Osteoblast (primary cell): ENCODE results near the gene COLEC12. TPM values are rescaled to one million over a fixed set of nuclear protein-coding genes. Genes with fewer than 3 reads are reported as not detected.

ENCODE experiments used
- DNase-seq: peaks from one replicate; pipeline ENCODE4 v3.0.0; 2011; ENCODE audit warnings: low spot score, mixed read lengths; ENCODE audit not compliant: insufficient read length; ENCODE audit errors: missing footprints
- H2AFZ ChIP-seq: 2 replicates; pipeline ENCODE4 v1.6.0; 2011; ENCODE audit warnings: mild to moderate bottlenecking, low read length
- H3K27ac ChIP-seq: 2 replicates; pipeline ENCODE4 v1.5.1; 2011; ENCODE audit warnings: mild to moderate bottlenecking, low read depth, low read length, moderate library complexity
- H3K27me3 ChIP-seq: 2 replicates; pipeline ENCODE4 v1.6.0; 2012; ENCODE audit warnings: mild to moderate bottlenecking, control low read depth, inconsistent platforms, low read length, moderate library complexity; ENCODE audit not compliant: insufficient read depth
- H3K36me3 ChIP-seq: 2 replicates; pipeline ENCODE4 v1.5.1; 2011; ENCODE audit warnings: mild to moderate bottlenecking, low read length, control low read depth, moderate library complexity; ENCODE audit not compliant: insufficient read depth
- H3K4me1 ChIP-seq: 2 replicates; pipeline ENCODE4 v1.5.1; 2011; ENCODE audit warnings: mild to moderate bottlenecking, low read length, control low read depth, moderate library complexity; ENCODE audit not compliant: insufficient read depth
- H3K4me2 ChIP-seq: 2 replicates; pipeline ENCODE4 v1.6.0; 2011; ENCODE audit warnings: mild to moderate bottlenecking, low read length; ENCODE audit not compliant: insufficient read depth
- H3K4me3 ChIP-seq: fragments of 200-600 bp; sonication (generic); 3 replicates; pipeline ENCODE4 v1.5.1; 2012; ENCODE audit warnings: mild to moderate bottlenecking, low read length, inconsistent platforms; ENCODE audit not compliant: insufficient read depth
- H3K79me2 ChIP-seq: 2 replicates; pipeline ENCODE4 v1.6.0; 2012; ENCODE audit warnings: mild to moderate bottlenecking, low read length, control low read depth, inconsistent platforms; ENCODE audit not compliant: insufficient read depth
- H3K9me3 ChIP-seq: 2 replicates; pipeline ENCODE4 v1.5.1; 2011; ENCODE audit warnings: low read depth, low read length, control low read depth
- H4K20me1 ChIP-seq: 2 replicates; pipeline ENCODE4 v1.6.0; 2012; ENCODE audit warnings: mild to moderate bottlenecking, low read length, control low read depth; ENCODE audit not compliant: insufficient read depth
- CTCF ChIP-seq: IDR thresholded peaks from 2 replicates; pipeline ENCODE4 v1.5.1; 2011; ENCODE audit warnings: mild to moderate bottlenecking, low read depth, low read length, moderate library complexity; ENCODE audit errors: extremely low read depth
- total RNA-seq: library from RNA; depleted of rRNA; stranded (reverse); fragments of >200 nt; gene quantifications from 2 replicates; pipeline ENCODE4 v1.2.3, GENCODE V29; 2012

COLEC12 gene
- total RNA-seq, 1 donor: 38.0 TPM

GRCh38 chr18:328928-329327 lies 171.6 kb downstream of the COLEC12 start:
- Histone ChIP-seq H3K9me3 (no peaks in the 10 kb centered on the region), H3K79me2 (no peaks in the 10 kb centered on the region), H4K20me1 (no peaks in the 10 kb centered on the region), H3K4me1 (peaks cover 15% of the 10 kb centered on the region), H3K27me3 (no peaks in the 10 kb centered on the region), H3K4me2 (no peak overlapping the region), H3K4me3 (no peak overlapping the region), H2AFZ (no peak overlapping the region), H3K36me3 (peaks cover 5% of the 10 kb centered on the region), H3K27ac (no peak overlapping the region)
- DNase-seq: no peak
- TF ChIP-seq CTCF: no peak

- Histone ChIP-seq H3K79me2 (no peaks in the 10 kb centered on the region), H4K20me1 (no peaks in the 10 kb centered on the region), H3K4me1 (peaks cover 24% of the 10 kb centered on the region), H3K27ac (no peak overlapping the region), H3K4me2 (no peak overlapping the region), H3K9me3 (no peaks in the 10 kb centered on the region), H3K36me3 (no peaks in the 10 kb centered on the region), H3K27me3 (peaks cover under 1% of the 10 kb centered on the region), H2AFZ (no peak overlapping the region), H3K4me3 (no peak overlapping the region)
- DNase-seq: no peak
- no peak for TF ChIP-seq CTCF
Measured at GRCh38 chr18:326846-327245, 173.7 kb downstream of the COLEC12 start.

- Histone ChIP-seq H3K4me2 (peak overlapping the region; percentile 10), H3K4me3 (no peak overlapping the region), H2AFZ (no peak overlapping the region), H3K36me3 (no peaks in the 10 kb centered on the region), H3K27me3 (peaks cover 3% of the 10 kb centered on the region), H3K9me3 (no peaks in the 10 kb centered on the region), H4K20me1 (no peaks in the 10 kb centered on the region), H3K79me2 (no peaks in the 10 kb centered on the region), H3K4me1 (peaks cover 18% of the 10 kb centered on the region), H3K27ac (no peak overlapping the region)
- no peak for TF ChIP-seq CTCF
- DNase-seq: no peak
Measured at GRCh38 chr18:323253-323622, 177.3 kb downstream of the COLEC12 start.

- H2AFZ ChIP-seq: no peak overlapping the region
- no peaks in the 10 kb centered on the region for H3K9me3 ChIP-seq
- peaks cover 5% of the 10 kb centered on the region for H3K27me3 ChIP-seq
- no peak for TF ChIP-seq CTCF
- no peaks in the 10 kb centered on the region for H4K20me1 ChIP-seq
- DNase-seq: no peak
- peak overlapping the region; percentile 44 for H3K4me2 ChIP-seq
- no peak overlapping the region for H3K27ac ChIP-seq
- peaks cover 18% of the 10 kb centered on the region for H3K4me1 ChIP-seq
- no peak overlapping the region for H3K4me3 ChIP-seq
- no peaks in the 10 kb centered on the region for H3K36me3 ChIP-seq
- no peaks in the 10 kb centered on the region for H3K79me2 ChIP-seq
Measured at GRCh38 chr18:321865-322467, 178.5 kb downstream of the COLEC12 start.
